Hippocampal formation (tissue), 2 donors: ENCODE data around the gene PLXNA4.

Experiments used
- DNase-seq, 2 donors: peaks; one replicate each; lab custom pipeline; 2025; lab: John Stamatoyannopoulos, UW

PLXNA4 gene

GRCh38 chr7:132116369-132116768 lies 459.9 kb downstream of the PLXNA4 start:
- DNase-seq, result no peak

DNA sequence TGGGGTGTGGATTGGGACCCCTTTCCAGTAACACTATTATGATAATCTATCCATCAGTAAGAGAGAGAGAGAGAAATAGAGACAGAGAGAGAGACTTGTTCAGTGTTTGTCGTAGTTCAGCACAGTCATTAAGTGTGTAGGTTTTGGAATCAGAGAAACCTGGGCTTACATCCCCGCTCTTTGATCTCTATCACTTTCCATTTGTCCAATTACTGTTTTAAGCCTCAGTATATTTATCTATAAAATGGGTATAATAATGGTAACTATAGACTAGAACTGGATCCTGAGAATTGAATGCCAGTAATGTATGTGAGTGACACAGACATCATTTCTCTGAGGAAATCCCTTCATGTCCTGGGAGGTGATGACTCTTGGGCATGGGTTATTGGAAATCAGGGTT lies 460.5 kb downstream of the PLXNA4 start:
- DNase-seq, result no peak

GRCh38 chr7:132115028-132115427 lies 461.2 kb downstream of the PLXNA4 start:
- no peak for DNase-seq

- DNase-seq, result no peak
Observed at GRCh38 chr7:132114411-132114810, 461.9 kb downstream of the PLXNA4 start.

- no peak for DNase-seq
Observed at GRCh38 chr7:132113536-132114371, 462.5 kb downstream of the PLXNA4 start.

- DNase-seq, result peak in 1 of 2 donors; percentile 14
Observed at GRCh38 chr7:132112657-132113056, 463.6 kb downstream of the PLXNA4 start.

DNA sequence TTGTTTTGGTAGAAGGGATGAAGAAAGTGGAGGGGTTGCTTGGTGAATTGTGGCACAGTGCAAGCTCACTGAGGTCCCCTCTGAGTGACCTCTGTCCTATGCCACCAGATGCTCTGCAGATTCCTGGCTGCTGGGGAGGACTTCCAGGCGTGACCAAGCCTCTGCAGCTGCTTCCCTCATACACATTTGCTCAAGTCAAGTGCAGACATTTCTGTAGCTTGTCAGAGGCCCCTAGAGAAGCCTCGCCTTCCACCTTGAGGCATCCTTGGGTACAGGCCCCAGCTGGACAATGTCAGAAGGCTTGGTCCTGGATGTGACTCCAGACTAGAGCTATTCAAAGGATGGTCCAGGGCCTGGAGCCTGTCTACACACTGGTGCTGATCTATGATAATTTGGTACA lies 464.2 kb downstream of the PLXNA4 start:
- no peak for DNase-seq

DNA sequence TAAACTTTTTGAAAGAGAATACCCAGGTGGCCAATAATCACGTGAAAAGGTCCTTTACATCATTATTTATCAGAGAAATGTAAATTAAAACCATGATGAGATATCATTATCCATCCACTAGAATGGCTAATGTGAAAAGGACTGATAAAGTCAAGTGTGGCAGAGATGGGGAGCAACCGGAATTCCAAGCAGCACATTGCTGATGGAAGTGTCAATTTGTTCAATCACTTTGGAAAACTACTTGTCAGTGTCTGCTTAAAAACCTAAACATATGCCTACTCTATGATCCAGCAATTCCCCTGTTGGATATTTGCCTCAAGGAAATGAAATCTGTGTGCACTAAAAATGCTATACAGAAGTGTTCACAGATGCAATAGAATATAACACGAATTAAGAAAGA lies 465.6 kb downstream of the PLXNA4 start:
- no peak for DNase-seq

DNA sequence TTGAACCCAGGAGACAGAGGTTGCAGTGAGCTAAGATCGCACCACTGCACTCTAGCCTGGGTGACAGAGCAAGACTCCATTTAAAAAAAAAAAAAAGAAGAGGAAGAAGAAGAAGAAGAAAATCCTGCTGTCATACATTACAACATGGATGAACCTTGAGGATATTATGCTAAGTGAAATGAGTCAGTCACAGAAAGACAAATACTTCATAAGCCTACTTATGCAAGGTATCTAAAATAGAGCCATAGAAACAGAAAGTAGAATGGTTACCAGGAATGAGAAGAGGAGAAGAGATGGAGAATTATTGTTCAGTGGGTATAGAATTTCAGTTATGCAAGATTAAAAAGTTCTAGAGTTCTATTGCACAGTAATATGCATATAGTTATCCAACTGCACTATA lies 466.5 kb downstream of the PLXNA4 start:
- DNase-seq, result no peak

DNA sequence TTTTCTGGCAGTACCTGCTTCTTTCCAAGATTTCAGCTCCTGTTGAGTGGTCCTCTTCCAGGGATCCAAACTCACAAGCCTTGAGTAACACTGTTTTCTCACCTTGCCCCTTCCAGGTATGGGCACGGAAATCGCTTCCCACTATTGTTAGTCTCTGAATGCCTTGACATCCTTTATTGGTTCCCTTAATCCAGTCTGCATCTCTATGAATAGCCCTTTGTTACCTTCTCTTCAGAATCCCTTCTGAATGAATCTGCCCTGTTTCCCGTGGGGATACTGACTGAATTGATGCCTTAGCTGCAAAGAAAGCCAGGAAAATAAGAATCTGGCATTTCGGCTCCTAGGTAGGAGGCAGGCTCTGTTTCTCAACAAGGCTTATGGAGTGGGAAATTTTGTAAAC lies 467.7 kb downstream of the PLXNA4 start:
- DNase-seq, result no peak

- no peak for DNase-seq
Observed at GRCh38 chr7:132106491-132106890, 469.8 kb downstream of the PLXNA4 start.

GRCh38 chr7:132105096-132105495 lies 471.2 kb downstream of the PLXNA4 start:
- no peak for DNase-seq

GRCh38 chr7:132103718-132104117 lies 472.6 kb downstream of the PLXNA4 start:
- DNase-seq, result no peak

- DNase-seq, result no peak
Observed at GRCh38 chr7:132102942-132103341, 473.3 kb downstream of the PLXNA4 start.

GRCh38 chr7:132102391-132102790 lies 473.9 kb downstream of the PLXNA4 start:
- no peak for DNase-seq

DNA sequence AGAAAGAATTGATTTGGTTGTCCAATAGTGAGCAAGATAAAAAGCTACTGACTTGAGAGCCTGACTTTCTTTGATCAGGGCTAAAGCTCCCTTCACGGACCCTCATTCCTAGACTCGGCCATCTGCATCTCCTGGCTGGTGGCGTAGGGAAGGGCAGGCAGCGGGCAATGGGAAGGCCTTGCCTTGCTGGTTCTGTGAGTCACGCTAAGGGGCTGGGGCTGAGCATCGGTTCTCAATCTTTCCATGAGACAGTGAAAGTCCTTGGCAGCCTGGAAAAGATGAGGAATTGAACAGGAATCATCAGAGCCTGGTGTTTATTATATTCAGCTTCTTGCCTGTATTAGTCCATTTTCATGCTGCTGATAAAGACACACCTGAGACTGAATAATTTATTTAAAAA lies 475.3 kb downstream of the PLXNA4 start:
- no peak for DNase-seq

GRCh38 chr7:132100483-132100882 lies 475.8 kb downstream of the PLXNA4 start:
- no peak for DNase-seq

DNA sequence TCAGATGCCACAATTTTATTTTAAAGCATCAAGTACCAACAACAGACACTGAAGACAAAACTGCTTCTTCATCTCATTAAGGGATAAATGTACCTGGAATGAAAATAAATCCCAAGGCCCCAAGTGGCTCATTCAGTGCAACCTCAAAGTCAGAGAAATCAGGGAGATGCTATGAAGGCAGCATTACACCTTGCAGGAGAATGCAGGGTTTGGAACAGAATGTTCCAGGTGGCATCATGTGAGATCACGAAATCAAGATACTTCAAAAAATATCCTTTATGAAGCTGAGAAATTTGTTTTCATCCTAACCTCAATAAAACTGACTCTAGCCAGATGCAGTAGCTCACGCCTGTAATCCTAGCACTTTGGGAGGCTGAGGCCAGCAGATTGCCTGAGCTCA lies 477.1 kb downstream of the PLXNA4 start:
- DNase-seq, result no peak

GRCh38 chr7:132098327-132098726 lies 477.9 kb downstream of the PLXNA4 start:
- DNase-seq, result no peak

GRCh38 chr7:132097550-132098134 lies 478.6 kb downstream of the PLXNA4 start:
- no peak for DNase-seq

DNA sequence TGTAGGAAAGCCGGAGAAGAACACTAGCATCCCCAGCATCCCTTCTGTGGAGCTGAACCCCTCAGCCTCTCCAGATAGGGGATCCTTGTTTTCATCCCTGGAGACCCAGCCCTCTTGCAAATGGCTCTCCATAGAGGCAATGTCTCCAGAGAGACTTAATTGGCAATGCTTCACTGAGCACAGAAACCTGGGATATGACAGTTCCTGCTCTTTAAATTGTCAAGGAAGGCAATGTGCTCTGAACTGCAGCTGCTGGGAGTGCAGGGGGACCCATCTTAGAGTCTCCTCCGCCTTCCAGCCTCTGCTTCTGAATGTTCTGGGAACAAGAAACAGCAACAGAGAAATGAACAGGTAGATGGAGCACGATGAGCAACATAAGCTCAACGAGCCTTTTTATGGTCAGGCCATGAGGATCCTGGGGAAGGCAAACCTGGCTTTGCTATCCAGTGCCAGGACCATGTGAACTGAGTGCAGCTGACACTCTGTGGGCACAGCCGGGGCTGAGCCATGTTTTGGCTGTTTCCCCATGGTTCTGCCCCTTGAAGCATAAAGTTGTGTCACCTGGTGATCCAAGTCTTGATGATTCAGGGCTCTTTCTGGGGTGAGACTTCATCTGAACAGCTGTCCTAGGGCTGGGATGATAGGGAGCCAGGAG lies 481.0 kb downstream of the PLXNA4 start:
- DNase-seq, result no peak

DNA sequence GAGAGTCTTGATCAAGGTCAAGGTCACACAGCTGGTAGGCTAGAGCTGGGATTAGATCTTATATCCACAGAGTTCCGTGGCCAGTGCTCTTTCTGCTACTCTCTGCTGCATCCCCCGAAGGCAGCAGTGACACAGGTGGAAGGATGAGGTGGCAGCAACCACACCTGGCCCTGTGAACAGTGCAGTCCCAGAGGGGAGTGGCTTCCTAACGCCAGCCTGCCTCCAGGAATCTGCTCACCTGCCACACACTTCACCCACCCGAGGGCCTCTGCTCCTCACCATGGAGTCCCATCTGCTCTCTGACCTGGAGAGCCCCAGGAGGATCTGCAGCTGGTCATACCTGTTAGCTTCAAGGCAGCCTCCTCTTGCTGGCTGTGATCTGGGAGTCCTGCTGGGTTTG lies 484.2 kb downstream of the PLXNA4 start:
- no peak for DNase-seq

DNA sequence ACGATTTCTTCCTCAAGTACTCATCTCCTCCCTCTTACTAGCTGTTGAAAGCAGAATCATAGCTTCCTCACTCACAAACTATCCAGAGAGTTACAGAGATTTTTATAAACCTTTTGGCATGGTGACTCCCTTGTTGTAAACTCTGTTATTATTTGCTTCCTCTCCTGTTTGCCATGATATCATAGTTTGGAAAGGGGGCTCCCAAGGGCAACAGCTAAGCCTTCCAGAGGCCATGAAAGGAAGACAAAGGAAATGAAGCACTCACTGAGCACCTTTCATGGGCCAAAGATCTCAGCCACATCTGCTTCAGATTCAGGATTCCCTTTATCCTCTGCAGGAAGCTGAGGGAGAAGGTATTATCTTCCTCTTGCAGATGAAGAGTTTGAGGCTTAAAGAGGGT lies 484.6 kb downstream of the PLXNA4 start:
- DNase-seq, result no peak
